ENCODE measurements around the gene SAP30L.

The SAP30L gene

GRCh38 chr5:154484393-154485095, 38.7 kb downstream of the SAP30L start:
- DNase-seq, result no peak
- no peak for TF ChIP-seq POLR2A (IDR thresholded peaks at IDR 0.05; ENCODE audit: low read length)
- TF ChIP-seq GATA1 (IDR thresholded peaks at IDR 0.05; ENCODE audit: low read depth, low read length), result no peak

DNA sequence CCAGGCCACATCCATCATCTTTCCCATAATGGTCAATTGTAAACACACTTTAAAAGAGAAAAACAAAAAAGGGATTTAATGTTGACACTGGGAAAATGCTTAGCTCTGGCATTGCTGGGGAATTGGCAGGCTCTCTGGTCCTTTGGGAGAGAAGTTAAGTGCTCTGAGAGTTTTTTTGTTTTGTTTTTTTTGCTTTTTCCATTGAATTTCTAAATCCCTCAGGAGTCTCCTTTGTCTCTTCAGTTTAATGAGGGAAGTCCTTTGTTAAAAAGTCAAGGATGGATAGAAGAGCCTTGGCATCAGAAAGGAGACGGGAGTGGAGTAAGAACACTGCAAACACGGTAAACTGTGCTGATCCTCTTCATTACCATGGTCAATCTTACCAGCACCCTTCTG, 39.3 kb downstream of the SAP30L start:
- TF ChIP-seq GATA1 (IDR thresholded peaks at IDR 0.05; ENCODE audit: low read depth, low read length) (no peak), POLR2A (IDR thresholded peaks at IDR 0.05; ENCODE audit: low read length) (no peak)
- DNase-seq, result no peak

DNA sequence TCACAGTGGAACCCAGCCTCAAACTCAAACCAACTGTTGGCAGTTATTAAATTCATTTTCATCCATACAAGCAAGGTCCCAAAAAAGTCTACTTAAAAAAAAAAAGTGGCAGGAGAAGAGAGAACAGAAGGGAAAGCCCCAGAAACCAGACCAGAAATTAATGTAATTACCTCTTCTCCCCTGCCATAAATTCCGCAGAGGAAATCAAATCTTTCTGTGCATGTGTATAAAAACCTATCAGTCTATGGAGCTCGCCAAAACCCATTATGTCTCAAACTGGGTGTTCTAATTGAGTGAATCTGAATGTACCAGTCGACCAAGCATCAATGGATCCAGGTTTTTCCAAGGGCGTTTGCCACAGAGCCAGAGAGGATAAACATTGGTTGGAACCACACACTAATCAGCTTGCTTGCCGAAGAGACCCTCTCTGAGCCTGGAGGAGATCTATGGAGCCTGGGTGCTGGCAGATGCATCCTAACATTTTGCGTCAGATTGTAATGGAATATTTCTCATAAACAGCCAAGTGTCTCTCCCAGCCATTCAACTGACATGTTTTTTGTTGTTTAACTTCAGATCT, 40.1 kb downstream of the SAP30L start:
- DNase-seq, result no peak
- no peak for TF ChIP-seq POLR2A (IDR thresholded peaks at IDR 0.05; ENCODE audit: low read length)
- no peak for TF ChIP-seq GATA1 (IDR thresholded peaks at IDR 0.05; ENCODE audit: low read depth, low read length)

GRCh38 chr5:154486427-154486866, 40.6 kb downstream of the SAP30L start:
- TF ChIP-seq POLR2A (IDR thresholded peaks at IDR 0.05; ENCODE audit: low read length) (no peak), GATA1 (IDR thresholded peaks at IDR 0.05; ENCODE audit: low read depth, low read length) (no peak)
- no peak for DNase-seq

GRCh38 chr5:154487541-154487940, 41.7 kb downstream of the SAP30L start:
- TF ChIP-seq POLR2A (IDR thresholded peaks at IDR 0.05; ENCODE audit: low read length) (no peak), GATA1 (IDR thresholded peaks at IDR 0.05; ENCODE audit: low read depth, low read length) (no peak)
- no peak for DNase-seq

- TF ChIP-seq POLR2A (IDR thresholded peaks at IDR 0.05; ENCODE audit: low read length), result no peak
- no peak for DNase-seq
Measured at GRCh38 chr5:154491941-154492340, 46.1 kb downstream of the SAP30L start.

GRCh38 chr5:154493274-154493673, 47.5 kb downstream of the SAP30L start:
- DNase-seq, result no peak
- no peak for TF ChIP-seq GATA1 (IDR thresholded peaks at IDR 0.05; ENCODE audit: low read depth, low read length)
- no peak for TF ChIP-seq POLR2A (IDR thresholded peaks at IDR 0.05; ENCODE audit: low read length)

- TF ChIP-seq GATA1 (IDR thresholded peaks at IDR 0.05; ENCODE audit: low read depth, low read length), result no peak
- no peak for TF ChIP-seq POLR2A (IDR thresholded peaks at IDR 0.05; ENCODE audit: low read length)
- no peak for DNase-seq
Measured at GRCh38 chr5:154494036-154494435, 48.2 kb downstream of the SAP30L start.

DNA sequence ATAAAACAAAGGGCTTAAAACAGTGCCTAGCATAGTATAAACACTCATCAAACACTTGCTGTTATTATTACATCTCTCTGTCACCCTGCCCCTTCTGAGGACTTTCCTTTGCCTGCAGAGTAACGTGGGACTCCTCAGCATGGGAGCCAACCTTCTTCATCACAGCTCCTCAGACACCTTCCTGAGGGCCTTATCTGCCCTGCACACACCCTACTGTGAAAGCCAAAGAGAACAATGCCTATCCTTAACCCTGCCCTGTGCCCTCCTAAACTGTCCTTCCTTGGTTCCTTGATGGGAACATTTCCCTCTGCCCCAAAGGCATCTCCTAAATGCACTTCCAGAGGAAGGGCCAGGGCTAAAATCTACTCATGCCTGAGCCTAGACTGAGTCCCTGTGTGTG, 52.8 kb downstream of the SAP30L start:
- no peak for TF ChIP-seq POLR2A (IDR thresholded peaks at IDR 0.05; ENCODE audit: low read length)
- TF ChIP-seq GATA1 (IDR thresholded peaks at IDR 0.05; ENCODE audit: low read depth, low read length), result no peak

GRCh38 chr5:154498994-154499393, 53.2 kb downstream of the SAP30L start:
- TF ChIP-seq POLR2A (IDR thresholded peaks at IDR 0.05; ENCODE audit: low read length) (no peak), GATA1 (IDR thresholded peaks at IDR 0.05; ENCODE audit: low read depth, low read length) (no peak)
- DNase-seq, result no peak

More for the DNA sequence above, 52.8 kb downstream of the SAP30L start:
- DNase-seq, result no peak

- TF ChIP-seq GATA1 (IDR thresholded peaks at IDR 0.05; ENCODE audit: low read depth, low read length), result no peak
- no peak for TF ChIP-seq POLR2A (IDR thresholded peaks at IDR 0.05; ENCODE audit: low read length)
- DNase-seq, result no peak
Measured at GRCh38 chr5:154501566-154501965, 55.8 kb downstream of the SAP30L start.

GRCh38 chr5:154502180-154502579, 56.4 kb downstream of the SAP30L start:
- no peak for DNase-seq
- no peak for TF ChIP-seq GATA1 (IDR thresholded peaks at IDR 0.05; ENCODE audit: low read depth, low read length)
- no peak for TF ChIP-seq POLR2A (IDR thresholded peaks at IDR 0.05; ENCODE audit: low read length)

DNA sequence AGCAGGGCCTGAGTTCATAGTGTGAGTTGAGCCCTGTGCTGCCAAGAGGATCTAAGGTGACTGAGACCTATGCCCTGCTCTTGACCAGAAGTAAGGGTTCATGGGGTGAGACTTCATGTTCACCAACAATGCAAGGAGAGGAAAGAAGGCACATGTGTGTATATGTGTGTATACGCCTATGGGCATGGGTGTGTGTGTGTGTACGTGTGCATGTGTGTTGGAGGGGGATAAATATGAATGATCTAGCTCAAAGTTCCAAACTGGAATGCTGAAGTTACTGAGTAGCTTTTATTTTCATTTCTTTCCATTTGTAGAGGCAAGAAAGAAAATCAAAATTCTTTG, 57.9 kb downstream of the SAP30L start:
- TF ChIP-seq GATA1 (IDR thresholded peaks at IDR 0.05; ENCODE audit: low read depth, low read length) (no peak), POLR2A (IDR thresholded peaks at IDR 0.05; ENCODE audit: low read length) (no peak)
- no peak for DNase-seq

DNA sequence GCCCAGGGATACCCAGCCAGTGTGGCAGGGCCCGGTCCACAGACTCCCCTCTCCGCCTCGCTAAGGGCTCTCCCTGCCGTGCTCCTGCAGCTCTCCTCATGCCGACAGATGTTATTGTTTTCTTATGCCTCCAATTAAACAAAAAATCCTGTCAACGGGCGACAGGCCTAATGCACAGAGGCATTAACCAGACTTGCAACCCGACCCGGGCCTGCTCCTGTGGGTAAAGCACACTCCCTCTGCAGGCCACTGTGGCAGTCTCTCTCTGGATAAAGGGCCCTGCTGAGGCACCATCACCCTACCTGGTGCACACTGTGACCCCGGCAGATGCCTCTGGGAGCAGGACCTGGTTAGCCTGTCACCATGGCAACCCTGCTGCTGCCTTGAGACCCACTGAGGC, 59.8 kb downstream of the SAP30L start:
- DNase-seq, result no peak
- no peak for TF ChIP-seq POLR2A (IDR thresholded peaks at IDR 0.05; ENCODE audit: low read length)

- no peak for DNase-seq
- no peak for TF ChIP-seq POLR2A (IDR thresholded peaks at IDR 0.05; ENCODE audit: low read length)
Measured at GRCh38 chr5:154506049-154506715, 60.4 kb downstream of the SAP30L start.

Measured in erythroblast (primary cell).